IPS-18a (cell line): Measurements from ENCODE around the gene MMD.
A peak's percentile ranks its signal among the peaks of the same experiment; 100 is the strongest.
"Not testable (repeated sequence)": the region's sequence is repeated elsewhere in the genome, so short reads cannot be mapped to it uniquely, and the experiment has no call there.

Source experiments
- H3K27ac ChIP-seq: one replicate; pipeline ENCODE4 v1.5.1; 2013; ENCODE audit warnings: low read length
- H3K27me3 ChIP-seq: one replicate; pipeline ENCODE4 v1.6.1; 2013; ENCODE audit warnings: mild to moderate bottlenecking, low read length; ENCODE audit not compliant: control insufficient read depth, insufficient read depth
- H3K36me3 ChIP-seq: one replicate; pipeline ENCODE4 v1.6.1; 2013; ENCODE audit warnings: low read depth, low read length; ENCODE audit not compliant: control insufficient read depth
- H3K4me1 ChIP-seq: one replicate; pipeline ENCODE4 v1.6.1; 2013; ENCODE audit warnings: low read depth, low read length; ENCODE audit not compliant: control insufficient read depth
- H3K4me3 ChIP-seq: one replicate; pipeline ENCODE4 v1.5.1; 2013; ENCODE audit warnings: low read length
- H3K9ac ChIP-seq: one replicate; pipeline ENCODE4 v1.6.1; 2013; ENCODE audit warnings: mild to moderate bottlenecking, low read length, moderate library complexity
- H3K9me3 ChIP-seq: one replicate; pipeline ENCODE4 v1.6.1; 2013; ENCODE audit warnings: low read depth, low read length; ENCODE audit not compliant: control insufficient read depth

The MMD gene, protein sequence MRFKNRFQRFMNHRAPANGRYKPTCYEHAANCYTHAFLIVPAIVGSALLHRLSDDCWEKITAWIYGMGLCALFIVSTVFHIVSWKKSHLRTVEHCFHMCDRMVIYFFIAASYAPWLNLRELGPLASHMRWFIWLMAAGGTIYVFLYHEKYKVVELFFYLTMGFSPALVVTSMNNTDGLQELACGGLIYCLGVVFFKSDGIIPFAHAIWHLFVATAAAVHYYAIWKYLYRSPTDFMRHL

DNA sequence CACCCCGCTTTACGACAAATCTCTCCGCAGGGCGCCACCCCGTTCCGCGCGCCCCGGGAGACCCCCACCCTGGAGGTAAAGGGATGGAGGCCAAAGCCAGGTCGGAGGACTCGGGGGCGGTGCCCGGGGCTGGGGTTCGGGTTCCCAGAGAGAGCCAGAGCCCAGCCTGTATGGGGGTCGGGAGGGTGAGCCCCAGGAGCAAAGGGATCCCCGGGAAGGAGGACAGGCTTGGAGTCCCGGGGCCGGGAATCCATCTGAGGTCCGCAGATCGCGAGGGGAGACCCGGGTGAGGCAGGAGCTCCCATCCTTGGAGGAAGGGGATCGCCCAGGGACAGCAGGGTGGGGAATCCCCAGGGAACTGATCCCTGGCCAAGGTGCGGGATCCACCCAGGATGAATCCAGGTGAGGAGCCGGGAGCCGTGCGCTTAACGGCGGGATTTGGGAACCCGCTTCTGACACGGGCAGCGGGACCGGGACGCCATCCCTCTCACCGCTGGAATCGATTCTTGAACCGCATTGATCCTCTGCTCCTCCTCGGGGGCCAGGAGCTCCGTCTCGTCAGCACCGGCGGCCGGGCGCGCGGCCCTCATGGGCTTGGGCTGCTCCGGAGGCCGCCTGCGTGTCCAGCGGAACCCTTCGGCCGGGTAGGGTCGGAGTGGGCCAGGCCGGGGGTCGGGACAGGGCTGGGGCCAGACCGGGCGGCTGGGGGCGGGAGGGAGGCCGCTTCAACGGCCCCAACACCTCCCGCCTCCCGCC lies at the start of gene MMD:
MMD (minus strand) TSS at position 657 of the 756 bp plus-strand sequence; CDS start at position 517, 140 bp downstream.
- peaks cover 9% of the 10 kb centered on the region for H3K4me1 ChIP-seq
- H3K4me3 ChIP-seq = peak within 1 kb of the TSS; percentile 87
- H3K27ac ChIP-seq = no peak within 1 kb of the TSS
- H3K9me3 ChIP-seq = no peaks in the 10 kb centered on the region
- H3K9ac ChIP-seq = peak within 1 kb of the TSS; percentile 74
- no peaks in the 10 kb centered on the region for H3K27me3 ChIP-seq
- H3K36me3 ChIP-seq = no peaks in the 10 kb centered on the region

DNA sequence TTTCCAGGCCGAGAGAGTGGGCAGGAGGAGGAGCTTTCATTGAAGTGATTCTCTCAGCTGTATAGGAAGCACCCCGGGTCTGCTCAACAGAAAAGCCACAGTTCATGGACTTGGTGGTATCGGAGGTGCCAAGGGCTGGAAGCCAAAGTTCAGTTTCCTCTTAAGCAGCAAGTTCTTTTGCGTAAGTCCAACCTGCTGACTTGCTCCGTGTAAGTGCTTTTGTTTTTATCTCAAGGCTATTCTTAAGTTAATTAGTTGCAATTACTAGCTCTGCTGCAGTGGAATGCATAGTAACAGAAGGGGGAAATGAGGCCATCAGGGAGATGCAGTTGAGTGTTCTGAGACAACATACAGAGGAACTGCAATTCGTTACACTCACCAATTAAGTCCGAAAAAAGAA lies 45.0 kb upstream of the MMD start:
- Histone ChIP-seq H3K36me3 (no peaks in the 10 kb centered on the region), H3K4me3 (no peak overlapping the region), H3K27ac (no peak overlapping the region), H3K27me3 (no peaks in the 10 kb centered on the region), H3K4me1 (peaks cover 15% of the 10 kb centered on the region), H3K9ac (no peak overlapping the region), H3K9me3 (no peaks in the 10 kb centered on the region)

DNA sequence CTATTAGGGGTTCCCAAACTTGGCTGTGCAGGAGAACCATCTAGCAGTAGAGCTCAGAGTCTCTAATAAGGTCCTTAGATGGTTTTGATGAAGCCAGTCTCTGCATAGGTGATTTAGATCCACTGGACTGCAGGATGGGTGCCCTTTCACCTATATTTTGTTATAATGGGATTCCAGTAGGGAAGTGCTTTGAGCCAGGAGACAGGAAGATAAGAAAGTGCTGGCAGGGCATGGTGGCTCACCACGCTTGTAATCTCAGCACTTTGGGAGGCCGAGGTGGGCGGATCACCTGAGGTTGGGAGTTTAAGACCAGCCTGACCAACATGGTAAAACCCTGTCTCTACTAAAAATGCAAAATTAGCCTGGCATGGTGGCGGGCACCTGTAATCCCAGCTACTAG lies 44.1 kb upstream of the MMD start:
- not testable (repeated sequence) for H3K27me3 ChIP-seq, H3K36me3 ChIP-seq, H3K9ac ChIP-seq, H3K9me3 ChIP-seq, H3K27ac ChIP-seq, H3K4me3 ChIP-seq
- peaks cover 15% of the 10 kb centered on the region for H3K4me1 ChIP-seq

DNA sequence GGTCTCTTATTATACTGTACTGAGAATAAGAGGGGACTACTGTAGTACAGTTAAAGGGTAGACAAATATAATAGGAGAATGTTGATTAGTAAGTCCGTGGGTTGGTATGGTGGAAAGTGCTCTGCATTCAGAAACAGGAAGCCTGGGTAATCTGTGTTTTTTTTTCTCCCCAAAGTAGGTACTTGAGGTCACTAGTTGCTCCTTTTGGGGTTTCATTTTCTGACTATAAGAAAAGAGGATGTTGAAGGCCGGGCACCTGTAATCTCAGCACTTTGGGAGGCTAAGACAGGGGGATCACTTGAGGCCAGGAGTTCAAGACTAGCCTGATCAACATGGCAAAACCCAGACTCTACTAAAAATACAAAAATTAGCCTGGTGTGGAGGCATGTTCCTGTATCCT lies 42.0 kb upstream of the MMD start:
- H3K9ac ChIP-seq = no peak overlapping the region
- H3K4me3 ChIP-seq = no peak overlapping the region
- no peaks in the 10 kb centered on the region for H3K27me3 ChIP-seq
- no peaks in the 10 kb centered on the region for H3K9me3 ChIP-seq
- H3K4me1 ChIP-seq = peaks cover 19% of the 10 kb centered on the region
- H3K36me3 ChIP-seq = no peaks in the 10 kb centered on the region
- no peak overlapping the region for H3K27ac ChIP-seq

DNA sequence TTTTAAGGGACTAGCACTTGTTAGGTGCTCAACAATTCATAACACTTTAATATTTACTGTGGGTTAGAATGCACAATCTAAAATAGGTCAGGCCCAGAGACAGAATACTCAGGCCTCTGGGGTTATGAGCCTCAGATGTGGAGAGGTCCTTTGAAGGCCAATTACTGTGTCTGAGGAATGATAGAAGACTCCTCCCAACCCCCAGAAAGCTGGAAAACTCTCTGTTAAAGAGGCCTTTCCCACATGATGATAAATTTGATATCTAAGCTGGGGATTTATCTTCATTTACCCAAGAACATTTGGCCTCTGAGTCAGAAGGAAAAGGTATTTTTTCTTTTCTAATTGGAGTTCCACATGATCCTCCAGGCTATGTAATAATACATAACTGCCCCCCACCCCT lies 41.1 kb upstream of the MMD start:
- H3K9ac ChIP-seq = no peak overlapping the region
- no peaks in the 10 kb centered on the region for H3K27me3 ChIP-seq
- H3K4me1 ChIP-seq = peaks cover 20% of the 10 kb centered on the region
- no peak overlapping the region for H3K4me3 ChIP-seq
- no peak overlapping the region for H3K27ac ChIP-seq
- H3K36me3 ChIP-seq = no peaks in the 10 kb centered on the region
- H3K9me3 ChIP-seq = no peaks in the 10 kb centered on the region

DNA sequence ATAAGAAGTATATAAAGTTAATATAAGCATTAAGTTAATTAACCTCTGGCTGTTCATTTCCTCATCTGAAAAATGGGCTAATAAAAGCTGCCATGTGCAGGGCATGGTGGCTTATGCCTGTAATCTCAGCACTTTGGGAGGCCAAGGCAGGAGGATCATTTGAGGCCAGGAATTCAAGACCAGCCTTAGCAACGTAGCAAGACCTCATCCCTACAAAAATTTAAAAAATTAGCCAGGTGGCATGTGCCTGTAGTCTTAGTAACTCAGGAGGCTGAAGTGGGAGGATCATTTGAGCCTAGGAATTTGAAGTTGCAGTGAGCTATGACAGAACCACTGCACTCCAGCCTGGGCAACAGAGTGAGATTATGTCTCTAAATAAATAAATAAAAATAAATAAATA lies 40.6 kb upstream of the MMD start:
- H3K4me3 ChIP-seq = no peak overlapping the region
- peaks cover 20% of the 10 kb centered on the region for H3K4me1 ChIP-seq
- no peak overlapping the region for H3K9ac ChIP-seq

DNA sequence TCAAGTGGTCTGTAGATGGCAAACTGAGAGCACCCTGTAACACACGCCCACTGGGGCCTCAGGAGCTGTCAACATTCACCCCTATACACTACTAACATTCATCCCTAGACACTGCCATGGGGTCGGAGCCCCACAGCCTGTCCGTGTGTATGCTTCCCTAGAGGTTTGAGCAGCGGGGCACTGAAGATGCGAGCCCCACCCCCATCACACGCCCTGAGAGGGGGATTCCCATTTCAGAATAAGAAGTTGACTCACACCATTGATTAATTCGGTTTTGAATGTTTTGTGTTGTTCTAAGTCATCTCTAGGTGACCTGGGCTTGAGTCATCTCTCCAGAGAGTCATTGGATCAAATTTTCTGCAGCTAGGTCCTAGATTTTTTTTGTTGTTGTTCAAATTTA lies 37.3 kb upstream of the MMD start:
- Histone ChIP-seq H3K9ac (no peak overlapping the region), H3K36me3 (no peaks in the 10 kb centered on the region), H3K4me3 (no peak overlapping the region), H3K4me1 (peaks cover 16% of the 10 kb centered on the region), H3K9me3 (no peaks in the 10 kb centered on the region), H3K27ac (no peak overlapping the region), H3K27me3 (no peaks in the 10 kb centered on the region)

More for the DNA sequence above, 40.6 kb upstream of the MMD start:
- Histone ChIP-seq H3K36me3 (no peaks in the 10 kb centered on the region), H3K9me3 (no peaks in the 10 kb centered on the region), H3K27ac (no peak overlapping the region), H3K27me3 (no peaks in the 10 kb centered on the region)

DNA sequence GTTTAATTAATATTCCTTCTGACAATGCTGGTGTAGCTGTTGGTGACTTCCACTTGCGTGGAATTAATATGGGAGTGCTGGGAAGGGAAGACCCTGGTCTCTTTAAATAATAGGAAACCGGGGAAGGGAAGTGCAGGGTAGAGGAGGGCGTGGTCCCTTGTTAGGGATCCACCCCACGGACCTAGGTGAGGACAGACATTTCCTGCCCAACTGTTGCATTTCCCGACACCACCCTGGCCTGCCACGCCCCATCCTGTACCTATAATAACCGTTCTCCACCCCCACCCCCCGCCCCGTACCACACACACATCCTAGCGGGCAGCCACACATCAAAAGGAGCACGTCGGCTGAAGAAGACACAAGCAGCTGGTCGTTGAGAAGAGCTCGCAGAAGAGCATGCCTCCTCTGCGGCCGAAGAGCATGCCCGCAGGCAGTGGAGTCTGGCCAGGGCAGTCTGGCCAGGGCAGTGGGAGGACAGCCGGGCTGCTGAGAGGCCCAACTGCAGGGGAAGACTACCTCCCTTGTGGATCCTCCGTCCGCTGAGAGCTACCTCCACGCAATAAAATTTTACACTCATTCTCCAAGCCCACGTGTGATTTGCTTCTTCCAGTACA lies 36.8 kb upstream of the MMD start:
- H3K27ac ChIP-seq = no peak overlapping the region
- H3K9me3 ChIP-seq = no peaks in the 10 kb centered on the region
- H3K4me1 ChIP-seq = peaks cover 22% of the 10 kb centered on the region
- H3K36me3 ChIP-seq = no peaks in the 10 kb centered on the region
- no peak overlapping the region for H3K9ac ChIP-seq
- H3K4me3 ChIP-seq = no peak overlapping the region
- no peaks in the 10 kb centered on the region for H3K27me3 ChIP-seq

DNA sequence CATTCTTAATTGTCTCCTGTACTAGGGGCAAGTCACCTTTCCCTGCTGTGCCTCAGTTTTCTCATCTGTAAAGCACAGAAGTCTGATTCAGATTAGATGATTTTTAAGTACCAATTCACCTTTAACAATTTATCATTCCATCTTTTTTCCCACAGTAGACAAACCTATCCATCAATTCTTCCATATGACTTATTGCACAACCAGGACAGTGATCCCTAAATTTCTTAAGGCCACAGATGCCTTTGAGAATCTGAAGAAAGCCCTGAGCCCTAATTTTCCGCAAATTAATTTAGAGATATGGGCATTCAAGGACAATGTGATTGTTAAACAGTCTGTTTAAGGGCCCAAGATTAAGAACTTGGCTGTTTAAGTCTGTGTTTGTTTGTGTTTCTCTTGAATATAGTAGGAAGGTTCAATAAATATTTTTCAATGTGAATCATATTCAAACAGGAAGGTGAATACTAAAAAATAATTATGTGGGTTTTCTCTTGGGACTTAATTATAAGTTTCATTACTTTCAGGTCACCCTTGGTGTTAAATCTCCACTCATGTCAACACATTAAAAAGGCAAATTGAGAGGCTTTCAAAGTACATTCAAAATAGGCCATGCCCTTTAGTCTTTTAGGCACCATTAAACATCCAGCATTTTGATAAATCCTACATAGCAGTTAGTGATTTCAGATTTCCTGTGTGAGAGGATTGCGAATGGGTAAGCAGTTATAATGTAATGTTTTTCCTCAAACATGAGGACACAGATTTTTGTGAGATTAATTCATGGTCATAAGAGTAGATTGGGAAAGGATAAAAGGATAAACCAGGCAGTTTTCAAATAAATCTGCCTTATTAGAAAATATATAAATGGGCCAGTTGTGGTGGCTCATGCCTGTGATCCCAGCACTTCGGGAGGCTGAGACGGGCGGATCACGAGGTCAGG lies 34.9 kb upstream of the MMD start:
- H3K36me3 ChIP-seq = no peaks in the 10 kb centered on the region
- H3K4me3 ChIP-seq = no peak overlapping the region
- H3K27me3 ChIP-seq = no peaks in the 10 kb centered on the region
- H3K27ac ChIP-seq = no peak overlapping the region
- H3K9ac ChIP-seq = no peak overlapping the region
- H3K4me1 ChIP-seq = peaks cover 22% of the 10 kb centered on the region
- no peaks in the 10 kb centered on the region for H3K9me3 ChIP-seq

DNA sequence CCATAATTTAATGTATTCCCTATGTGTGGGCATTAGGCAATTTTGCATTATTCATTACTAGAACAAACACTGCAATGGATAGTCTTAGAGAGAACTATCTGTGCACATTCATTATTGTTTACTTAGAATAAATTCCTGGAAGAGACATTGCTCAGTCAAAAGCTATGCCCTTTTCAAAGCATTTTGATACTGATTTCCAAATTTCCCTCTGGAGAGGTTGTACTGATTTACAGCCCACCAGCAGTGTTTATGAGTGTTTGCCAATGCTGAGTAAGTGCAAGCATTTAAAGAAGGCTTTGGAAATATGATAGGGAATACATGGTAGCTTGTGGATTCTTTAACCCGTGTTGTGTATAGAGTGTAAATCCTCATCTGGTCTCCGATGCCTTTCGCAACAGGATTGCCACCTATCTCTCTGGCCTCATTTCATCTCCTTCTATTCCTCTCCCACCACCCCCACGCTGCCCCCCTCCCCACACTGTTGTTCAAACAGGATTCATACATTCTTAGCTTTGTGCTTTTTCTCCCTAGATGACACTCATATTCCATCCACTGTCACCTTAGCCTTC lies 33.4 kb upstream of the MMD start:
- Histone ChIP-seq H3K4me1 (peaks cover 22% of the 10 kb centered on the region), H3K9me3 (no peaks in the 10 kb centered on the region), H3K27ac (no peak overlapping the region), H3K27me3 (no peaks in the 10 kb centered on the region), H3K36me3 (no peaks in the 10 kb centered on the region), H3K9ac (no peak overlapping the region), H3K4me3 (no peak overlapping the region)
